RWPE1 (cell line): ENCODE results near the gene FIG4.
A peak's percentile ranks its signal among the peaks of the same experiment; 100 is the strongest.

ENCODE experiments used
- CTCF ChIA-PET: fragments of 350-600 bp; sonication (Branson Sonifier 250); formaldehyde crosslinking; extraction: SDS; loops from one replicate; lab custom pipeline; 2021; lab: Yijun Ruan, JAX
- POLR2A ChIA-PET: fragments of 400-600 bp; formaldehyde crosslinking; extraction: SDS; loops from one replicate; lab custom pipeline; 2020; ENCODE audit warnings: antibody characterized with exemption; ENCODE audit not compliant: low non-redundant PET; lab: Yijun Ruan, JAX
- DNase-seq: peaks from one replicate; pipeline ENCODE4 v3.0.0; 2012; ENCODE audit warnings: low spot score
- H3K27ac ChIP-seq: fragments of 450-650 bp; 2 replicates; pipeline ENCODE4 v1.5.1; 2017
- TF ChIP-seq, protein P1 (sequence below): fragments of 450-650 bp; conservative IDR thresholded peaks from 2 replicates; pipeline ENCODE4 v1.5.1; 2017; ENCODE audit warnings: low read depth, mild to moderate bottlenecking

Gene FIG4

DNA sequence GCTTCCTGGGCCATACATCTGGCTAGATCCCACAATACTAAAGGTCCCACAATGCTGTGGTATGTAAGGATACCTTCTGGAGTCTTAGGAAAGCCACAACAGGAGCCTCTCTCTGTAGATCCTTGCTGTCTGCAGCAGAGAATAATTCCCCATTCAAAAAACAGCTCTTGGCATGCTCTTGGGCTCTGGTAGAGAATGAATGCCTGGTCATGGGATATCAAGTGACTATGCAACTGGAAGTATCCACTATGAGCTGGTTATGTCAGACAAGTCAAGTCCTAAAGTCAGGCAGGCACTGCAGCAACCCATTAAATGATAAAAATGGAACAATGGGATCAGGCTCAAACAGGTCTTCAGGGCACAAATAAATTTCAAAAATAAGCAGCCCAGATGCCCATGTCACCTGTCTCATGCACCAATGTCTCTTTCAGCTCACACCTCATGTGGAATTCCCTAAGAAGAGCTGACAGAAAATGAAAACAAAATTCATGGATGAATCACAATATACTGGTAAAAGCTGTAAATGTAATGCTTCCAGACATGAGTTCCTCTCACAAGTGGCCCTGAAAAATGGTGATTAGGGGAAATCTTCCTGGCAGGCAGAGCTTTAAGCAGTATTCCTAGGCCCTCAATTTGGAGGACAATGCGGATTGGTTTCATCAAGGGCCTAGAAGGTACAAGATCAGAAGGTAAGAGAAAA lies 4.4 kb upstream of the FIG4 start:
- POLR2A ChIA-PET, result no interaction called here
- CTCF ChIA-PET, result no interaction called here
- no peak overlapping the region for H3K27ac ChIP-seq
- DNase-seq, result no peak
- TF ChIP-seq, protein P1, sequence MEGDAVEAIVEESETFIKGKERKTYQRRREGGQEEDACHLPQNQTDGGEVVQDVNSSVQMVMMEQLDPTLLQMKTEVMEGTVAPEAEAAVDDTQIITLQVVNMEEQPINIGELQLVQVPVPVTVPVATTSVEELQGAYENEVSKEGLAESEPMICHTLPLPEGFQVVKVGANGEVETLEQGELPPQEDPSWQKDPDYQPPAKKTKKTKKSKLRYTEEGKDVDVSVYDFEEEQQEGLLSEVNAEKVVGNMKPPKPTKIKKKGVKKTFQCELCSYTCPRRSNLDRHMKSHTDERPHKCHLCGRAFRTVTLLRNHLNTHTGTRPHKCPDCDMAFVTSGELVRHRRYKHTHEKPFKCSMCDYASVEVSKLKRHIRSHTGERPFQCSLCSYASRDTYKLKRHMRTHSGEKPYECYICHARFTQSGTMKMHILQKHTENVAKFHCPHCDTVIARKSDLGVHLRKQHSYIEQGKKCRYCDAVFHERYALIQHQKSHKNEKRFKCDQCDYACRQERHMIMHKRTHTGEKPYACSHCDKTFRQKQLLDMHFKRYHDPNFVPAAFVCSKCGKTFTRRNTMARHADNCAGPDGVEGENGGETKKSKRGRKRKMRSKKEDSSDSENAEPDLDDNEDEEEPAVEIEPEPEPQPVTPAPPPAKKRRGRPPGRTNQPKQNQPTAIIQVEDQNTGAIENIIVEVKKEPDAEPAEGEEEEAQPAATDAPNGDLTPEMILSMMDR, result no peak

DNA sequence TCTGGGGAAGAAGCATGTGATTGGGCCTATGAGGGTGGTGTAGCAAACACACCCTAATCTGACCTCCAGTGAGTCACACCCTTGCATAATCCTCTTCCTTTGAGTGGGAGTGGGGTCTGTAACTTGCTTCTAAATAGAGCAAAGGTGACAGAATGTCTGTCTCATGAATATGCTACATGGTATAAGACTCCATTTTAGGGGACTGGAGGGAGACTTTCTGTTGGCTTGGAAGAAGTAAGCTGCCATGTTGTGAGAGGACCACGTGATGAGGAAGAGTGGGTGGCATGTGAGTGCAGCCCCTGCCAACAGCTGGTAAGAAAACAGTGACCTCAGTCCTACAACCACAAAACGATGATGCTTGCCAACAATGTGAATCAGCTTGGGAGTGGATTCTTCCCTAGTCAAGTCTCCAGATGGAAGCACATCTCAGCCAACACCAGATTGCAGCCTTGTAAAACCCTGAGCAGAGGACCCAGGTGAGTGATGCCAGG lies 3.8 kb upstream of the FIG4 start:
- POLR2A ChIA-PET, result no interaction called here
- CTCF ChIA-PET, result no interaction called here
- H3K27ac ChIP-seq, result peak overlapping the region; percentile 64

DNA sequence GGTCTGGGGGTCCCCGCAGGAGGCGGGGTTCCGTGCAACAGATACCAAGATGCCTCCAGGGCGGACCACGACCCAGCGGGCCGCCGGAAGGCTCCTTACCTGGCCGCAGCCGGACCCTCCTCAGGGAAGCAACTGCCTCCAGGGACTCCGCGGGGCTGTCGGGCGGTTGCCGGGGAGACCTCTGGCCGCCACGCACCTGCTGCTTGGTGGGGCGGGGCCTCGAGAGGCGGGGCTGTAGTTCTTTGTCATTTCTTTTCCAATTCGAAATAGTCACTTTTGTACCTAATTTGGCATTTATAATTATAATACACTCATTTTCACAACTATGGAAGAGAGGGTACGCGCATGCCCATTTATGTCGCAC lies 741 bp upstream of the FIG4 start:
- TF ChIP-seq, protein P1, result no peak
- H3K27ac ChIP-seq, result peak overlapping the region; percentile 75
- ChIA-PET POLR2A (no interaction called here), CTCF (interaction anchor here (0.6 kb wide), 1 partner anchor 329 kb away, joined by 3 read pairs; no protein-coding TSS in a partner anchor)
- no peak for DNase-seq

More for the DNA sequence above, 3.8 kb upstream of the FIG4 start:
- peak; percentile 46 for DNase-seq
- TF ChIP-seq, protein P1, result no peak

DNA sequence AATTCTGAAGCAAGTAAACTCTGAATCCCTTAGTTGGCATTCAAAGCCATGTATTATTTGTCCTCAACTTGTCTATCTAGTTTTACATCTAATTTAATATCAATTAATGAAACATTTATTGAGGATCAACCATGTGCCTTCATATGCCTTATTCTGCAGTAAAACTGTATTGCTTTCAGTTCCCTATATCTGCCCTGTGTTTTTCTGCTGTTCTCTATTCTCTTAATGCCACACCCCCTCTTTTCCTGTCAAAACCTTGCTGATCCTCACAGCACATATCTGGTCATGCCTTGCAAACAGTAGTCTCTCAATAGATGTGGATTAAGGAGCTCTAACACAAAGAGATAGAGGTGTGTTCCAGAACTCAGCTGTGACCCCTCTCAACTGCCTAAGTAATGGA lies 2.0 kb downstream of the FIG4 start:
- no peak for DNase-seq
- POLR2A ChIA-PET, result no interaction called here
- H3K27ac ChIP-seq, result no peak overlapping the region
- TF ChIP-seq, protein P1, result no peak
- CTCF ChIA-PET, result interaction anchor here (1.5 kb wide), 1 partner anchor 12 kb away, joined by 8 read pairs; no protein-coding TSS in a partner anchor

DNA sequence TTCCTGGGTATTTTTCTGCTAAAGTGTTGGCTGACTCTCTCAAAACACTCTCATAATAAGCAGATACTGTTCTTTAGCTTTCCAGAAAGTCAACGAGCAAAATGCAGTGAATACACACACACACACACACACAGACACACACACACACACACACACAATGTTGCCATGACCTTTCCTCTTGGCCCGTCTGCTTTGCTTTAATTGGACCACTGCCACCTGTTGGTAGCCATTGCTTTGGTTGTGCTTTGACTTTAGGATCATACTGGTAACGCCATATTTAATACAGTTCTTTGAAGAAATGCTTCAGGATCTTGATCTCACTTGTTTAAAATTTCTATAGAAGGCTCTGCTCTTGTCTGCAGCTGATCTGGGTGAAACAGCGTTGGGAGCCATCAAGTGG lies 4.4 kb downstream of the FIG4 start:
- no peak overlapping the region for H3K27ac ChIP-seq
- TF ChIP-seq, protein P1, result no peak
- ChIA-PET CTCF (interaction anchor here (1.4 kb wide), 1 partner anchor 197 kb away, joined by 3 read pairs; no protein-coding TSS in a partner anchor), POLR2A (interaction anchor here (0.7 kb wide), 1 partner anchor 25 kb away, joined by 3 read pairs; no protein-coding TSS in a partner anchor)
- DNase-seq, result no peak

DNA sequence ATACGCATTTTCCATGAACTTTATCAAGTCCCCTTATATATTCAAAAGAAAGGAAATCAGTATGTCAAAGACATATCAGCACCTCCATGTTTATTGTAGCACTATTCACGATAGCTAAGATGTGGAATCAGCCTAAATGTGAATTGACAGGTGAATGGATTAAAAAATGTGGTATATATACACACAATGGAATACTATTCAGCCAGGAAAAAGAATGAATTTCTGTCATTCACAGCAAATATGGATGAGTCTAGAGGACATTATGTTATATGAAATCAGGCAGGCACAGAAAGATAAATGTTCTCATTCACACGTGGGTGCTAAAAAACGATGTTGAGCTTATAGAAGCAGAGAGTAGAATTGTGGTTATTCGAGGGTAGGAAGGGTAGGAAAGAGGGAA lies 5.3 kb downstream of the FIG4 start:
- no peak overlapping the region for H3K27ac ChIP-seq
- POLR2A ChIA-PET, result no interaction called here
- CTCF ChIA-PET, result no interaction called here
- TF ChIP-seq, protein P1, result no peak
- no peak for DNase-seq
